GM08714 (cell line): ENCODE measurements around the gene TNFRSF21.
"Not testable (repeated sequence)": the region's sequence is repeated elsewhere in the genome, so short reads cannot be mapped to it uniquely, and the experiment has no call there.

Source experiments
- H3K4me3 ChIP-seq: fragments of 200-500 bp; sonication (Bioruptor generic); 2 replicates; pipeline ENCODE4 v1.5.1; 2014; ENCODE audit warnings: mild to moderate bottlenecking, low read length, inconsistent platforms
- ZNF274 ChIP-seq: IDR thresholded peaks from 2 replicates; pipeline ENCODE4 v1.6.1; 2012; ENCODE audit warnings: mild to moderate bottlenecking, low read depth, low read length

TNFRSF21 gene

DNA sequence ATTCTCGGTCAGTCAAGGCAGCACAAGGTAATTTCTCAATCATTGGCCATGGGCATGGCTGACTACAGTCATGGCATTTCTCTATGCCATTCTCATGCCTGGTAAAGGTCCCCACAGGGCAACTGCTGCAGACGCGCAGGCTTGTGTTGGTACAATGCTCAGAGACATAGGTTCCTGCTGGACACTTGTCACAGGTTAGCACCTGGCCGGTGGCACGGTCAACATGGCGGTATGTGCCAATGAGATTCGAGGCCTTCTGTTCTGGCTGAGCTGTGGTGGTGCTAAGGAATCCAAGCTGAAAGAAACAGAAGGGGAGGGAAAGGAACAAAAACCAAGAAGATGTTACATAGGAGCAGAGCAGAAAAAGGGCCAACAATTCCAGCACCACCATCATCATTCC, 23.4 kb downstream of the TNFRSF21 start:
- H3K4me3 ChIP-seq: no peak overlapping the region

DNA sequence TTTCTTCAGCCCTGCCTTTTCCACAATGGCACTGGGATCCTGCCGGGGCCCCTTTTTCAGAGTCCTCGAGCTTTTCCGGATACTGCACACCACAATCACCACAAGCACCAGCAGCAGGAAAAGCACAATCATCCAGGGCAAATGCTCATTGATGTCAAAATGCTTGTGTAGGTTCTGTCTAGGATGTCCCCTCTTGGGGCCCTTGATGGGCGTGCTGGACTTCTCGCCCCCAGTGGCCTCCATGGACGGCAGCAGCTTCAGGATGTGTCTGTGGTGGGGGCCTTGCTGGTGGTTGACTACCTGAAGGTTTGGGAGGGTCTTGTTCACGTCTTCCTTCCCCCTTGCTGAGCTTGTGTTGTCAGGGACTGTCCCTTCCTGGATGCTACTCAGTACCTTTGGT, 25.7 kb downstream of the TNFRSF21 start:
- no peak overlapping the region for H3K4me3 ChIP-seq
- TF ChIP-seq ZNF274: no peak

More for the DNA sequence above, 23.4 kb downstream of the TNFRSF21 start:
- TF ChIP-seq ZNF274: no peak

DNA sequence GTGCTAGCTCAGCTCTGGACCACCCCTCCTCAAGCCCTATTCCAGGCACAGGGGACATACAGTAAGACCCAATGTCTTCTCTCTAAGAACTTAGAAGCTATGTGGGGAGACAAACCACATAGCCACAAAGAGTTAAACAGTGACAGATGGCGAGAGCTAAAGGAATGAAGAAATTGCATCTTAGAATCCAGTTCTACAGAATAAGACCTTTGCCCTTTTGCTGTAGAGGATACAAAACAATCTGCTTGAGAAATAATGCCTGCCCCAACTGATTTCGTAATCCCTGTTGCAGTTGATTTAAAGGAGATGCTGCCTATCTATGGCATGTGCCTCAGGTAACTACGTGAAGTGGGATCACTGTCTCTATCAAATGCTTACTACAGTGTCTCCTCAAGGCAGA, 31.2 kb downstream of the TNFRSF21 start:
- TF ChIP-seq ZNF274: no peak
- H3K4me3 ChIP-seq: no peak overlapping the region

DNA sequence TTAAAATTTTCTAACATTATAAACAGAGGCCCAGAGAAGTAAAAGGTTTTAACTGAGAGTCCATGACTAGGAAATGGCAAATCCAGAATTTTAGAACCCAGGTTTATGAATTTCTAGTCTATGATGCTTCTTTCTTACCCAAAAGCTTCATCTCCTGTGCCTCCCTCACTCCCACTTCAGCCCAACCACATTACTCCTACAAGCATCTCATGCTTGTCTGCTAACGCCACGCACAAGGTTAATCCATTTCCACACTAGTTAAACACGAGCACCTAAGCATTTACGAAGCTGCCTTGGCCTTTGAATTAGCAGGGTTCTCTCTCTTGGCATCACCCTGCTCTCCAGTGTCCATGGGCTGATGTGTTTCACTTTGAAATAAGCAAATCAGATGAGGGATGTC, 32.0 kb downstream of the TNFRSF21 start:
- no peak overlapping the region for H3K4me3 ChIP-seq
- no peak for TF ChIP-seq ZNF274

DNA sequence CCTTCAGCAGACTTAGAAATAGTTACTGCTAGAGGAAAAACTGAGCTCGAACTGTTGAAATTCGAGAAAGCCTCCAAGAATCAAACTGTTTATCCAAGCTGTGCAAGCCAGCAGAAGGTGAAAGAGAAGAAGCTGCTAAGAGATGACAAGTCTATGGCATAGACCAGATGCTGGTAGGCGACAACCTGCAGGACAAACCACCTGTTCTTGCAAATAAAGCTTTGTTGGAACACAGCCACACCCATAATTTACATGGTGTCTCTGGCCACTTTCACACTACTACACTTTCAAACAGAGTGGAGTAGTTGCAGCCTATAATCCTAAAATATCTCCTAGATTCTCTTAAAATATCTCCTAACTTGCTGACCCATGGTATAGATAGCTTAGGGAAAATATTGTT, 33.3 kb downstream of the TNFRSF21 start:
- H3K4me3 ChIP-seq: no peak overlapping the region
- TF ChIP-seq ZNF274: no peak

DNA sequence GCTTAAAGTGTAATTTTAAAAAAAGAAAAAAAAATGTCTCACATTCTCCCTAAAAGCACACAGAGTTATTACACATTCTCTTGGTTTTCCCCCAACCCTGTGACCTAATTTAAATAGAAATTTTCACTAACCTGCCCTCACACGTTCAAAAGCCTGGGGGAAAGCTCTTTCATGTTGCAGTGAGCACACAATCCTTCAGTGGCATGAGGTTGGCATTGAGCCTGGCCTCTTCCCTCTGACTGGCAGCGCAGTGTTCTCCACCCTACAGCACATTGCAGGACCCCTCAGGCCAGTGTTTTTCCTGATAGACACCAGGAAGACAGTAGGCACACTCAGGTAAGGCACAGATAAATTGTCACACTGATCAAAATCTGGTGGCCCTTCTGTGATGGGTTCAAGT, 34.1 kb downstream of the TNFRSF21 start:
- H3K4me3 ChIP-seq: no peak overlapping the region
- no peak for TF ChIP-seq ZNF274

DNA sequence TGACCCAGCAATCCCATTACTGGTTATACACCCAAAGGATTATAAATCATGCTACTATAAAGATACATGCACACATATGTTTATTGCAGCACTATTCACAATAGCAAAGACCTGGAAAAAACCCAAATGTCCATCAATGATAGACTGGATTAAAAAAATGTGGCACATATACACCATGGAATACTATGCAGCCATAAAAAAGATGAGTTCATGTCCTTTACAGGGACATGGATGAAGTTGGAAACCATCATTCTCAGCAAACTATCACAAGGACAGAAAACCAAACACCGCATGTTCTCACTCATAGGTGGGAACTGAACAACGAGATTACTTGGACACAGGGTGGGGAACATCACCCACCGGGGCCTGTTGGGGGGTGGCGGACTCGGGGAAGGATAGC, 34.6 kb downstream of the TNFRSF21 start:
- H3K4me3 ChIP-seq: not testable (repeated sequence)

DNA sequence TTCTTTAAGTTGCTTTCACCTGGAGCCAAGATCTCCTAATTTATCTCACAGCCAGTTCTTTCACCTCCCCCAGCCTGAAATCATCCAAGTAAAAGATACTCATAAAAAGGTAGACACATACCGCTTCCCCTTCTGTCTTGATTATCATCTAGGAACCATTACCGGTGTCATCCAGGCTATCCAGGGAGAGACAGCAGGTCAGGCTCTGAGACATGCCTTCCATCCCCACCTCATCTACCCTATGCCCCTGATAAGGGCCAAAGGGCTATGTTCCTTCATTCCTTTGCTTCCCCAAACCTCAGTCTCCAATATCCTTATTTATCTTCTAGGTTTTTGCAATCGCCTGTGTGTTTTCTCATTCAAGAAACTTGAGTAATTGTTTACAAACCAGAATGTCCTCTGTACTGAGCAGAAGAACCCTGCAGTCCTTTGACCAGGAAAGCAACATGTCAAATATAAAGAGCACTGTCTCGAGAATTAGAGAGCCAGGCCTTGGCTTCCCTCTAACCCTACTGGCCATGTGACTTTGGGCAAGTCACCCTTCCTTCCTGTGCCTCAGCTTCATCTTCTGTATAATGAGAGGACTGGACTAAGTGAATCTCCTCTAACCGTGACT, 41.0 kb downstream of the TNFRSF21 start:
- no peak for TF ChIP-seq ZNF274

DNA sequence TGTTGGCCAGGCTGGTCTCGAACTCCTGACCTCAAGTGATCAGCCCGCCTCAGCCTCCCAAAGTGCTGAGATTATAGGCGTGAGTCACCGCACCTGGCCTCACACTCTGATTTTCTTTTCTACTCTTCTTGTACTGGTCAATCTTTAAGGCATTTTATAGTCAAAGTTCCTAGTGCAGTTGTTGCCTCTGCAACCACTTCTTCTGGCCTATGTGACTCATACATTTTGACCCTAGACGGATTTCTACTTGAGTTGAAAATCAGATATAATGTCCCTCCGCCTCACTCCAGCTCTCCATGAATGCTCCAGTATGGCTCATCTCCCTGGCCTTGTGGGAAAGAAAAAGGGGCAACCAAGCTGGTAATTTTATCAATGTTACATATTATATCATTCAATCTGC, 42.4 kb downstream of the TNFRSF21 start:
- no peak for TF ChIP-seq ZNF274
- H3K4me3 ChIP-seq: no peak overlapping the region

More for the DNA sequence above, 41.0 kb downstream of the TNFRSF21 start:
- H3K4me3 ChIP-seq: no peak overlapping the region

DNA sequence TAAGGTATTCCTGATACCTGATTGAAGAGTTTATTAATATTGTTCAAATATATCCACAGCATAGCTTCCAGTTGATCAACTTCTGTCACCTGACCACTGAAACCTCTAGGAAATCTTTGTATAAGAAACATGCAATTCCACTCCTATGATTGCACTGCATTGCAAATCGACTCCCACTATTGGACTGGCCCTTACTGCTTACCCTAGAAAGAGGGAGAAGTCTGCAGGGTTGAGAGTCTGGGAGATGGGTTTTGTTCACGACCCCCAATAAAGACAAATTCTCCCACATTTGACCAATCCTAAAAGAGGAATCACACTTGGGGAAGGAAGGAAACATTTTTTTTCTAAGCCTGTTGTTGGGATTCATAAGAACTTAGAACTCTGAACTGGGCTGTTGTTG, 43.7 kb downstream of the TNFRSF21 start:
- no peak for TF ChIP-seq ZNF274
- no peak overlapping the region for H3K4me3 ChIP-seq

DNA sequence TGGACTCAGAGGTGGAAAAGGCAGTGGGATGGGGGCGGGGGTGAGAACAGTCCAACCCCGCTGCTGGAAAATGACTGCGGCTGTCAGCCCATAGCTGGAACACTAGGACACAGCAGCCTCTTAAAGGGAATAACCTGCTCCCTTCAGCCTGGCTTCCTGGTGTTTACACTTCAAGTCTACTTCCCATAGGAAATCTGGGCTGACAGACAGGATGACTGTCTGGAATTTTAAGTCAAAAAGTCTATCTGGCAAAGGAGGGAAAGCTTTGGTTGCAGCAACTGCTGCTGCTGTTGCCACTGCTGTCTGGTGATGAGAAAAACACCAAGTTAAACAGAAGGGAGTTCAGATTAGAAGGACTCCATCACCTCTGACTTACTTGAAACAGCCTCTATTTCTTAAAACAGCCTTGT, 44.9 kb downstream of the TNFRSF21 start:
- no peak overlapping the region for H3K4me3 ChIP-seq
- no peak for TF ChIP-seq ZNF274

DNA sequence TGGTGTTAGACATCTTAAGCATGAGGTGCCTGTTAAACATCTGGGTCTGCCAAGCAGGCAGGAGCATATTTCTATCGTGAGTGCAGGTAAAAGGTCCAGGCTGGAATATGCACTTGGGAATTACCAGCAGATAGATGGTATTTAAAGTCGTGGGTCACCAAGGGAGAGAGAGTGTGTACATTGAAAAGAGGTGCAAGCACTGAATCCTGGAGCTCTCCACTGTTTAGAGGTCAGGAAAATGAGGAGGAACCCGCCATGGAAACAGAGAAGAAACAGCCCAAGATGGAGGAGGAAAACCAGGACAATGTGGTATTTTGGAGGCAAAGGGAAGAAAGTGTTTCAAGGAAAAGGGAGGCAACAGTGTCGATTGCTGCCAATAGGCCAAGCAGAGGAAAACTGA, 46.4 kb downstream of the TNFRSF21 start:
- TF ChIP-seq ZNF274: no peak
- no peak overlapping the region for H3K4me3 ChIP-seq

DNA sequence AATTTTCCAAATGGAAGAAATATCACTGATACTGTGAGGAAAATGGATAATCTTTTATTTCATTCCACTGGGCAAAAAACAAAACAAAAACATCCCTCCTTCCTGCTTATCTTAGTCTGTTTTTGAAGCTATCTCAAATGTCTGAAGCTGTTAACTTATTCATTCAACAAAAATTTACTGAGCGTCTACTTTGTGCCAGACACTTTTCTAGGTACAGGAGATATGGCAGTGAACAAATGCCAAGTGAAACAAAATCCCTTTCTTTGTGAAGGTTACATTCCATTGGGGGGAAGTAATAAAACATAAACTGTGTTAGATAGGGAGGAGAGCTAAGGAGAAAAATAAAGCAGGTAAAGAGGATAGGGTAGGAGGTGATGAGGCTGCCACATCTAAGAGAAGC, 47.5 kb downstream of the TNFRSF21 start:
- no peak overlapping the region for H3K4me3 ChIP-seq

DNA sequence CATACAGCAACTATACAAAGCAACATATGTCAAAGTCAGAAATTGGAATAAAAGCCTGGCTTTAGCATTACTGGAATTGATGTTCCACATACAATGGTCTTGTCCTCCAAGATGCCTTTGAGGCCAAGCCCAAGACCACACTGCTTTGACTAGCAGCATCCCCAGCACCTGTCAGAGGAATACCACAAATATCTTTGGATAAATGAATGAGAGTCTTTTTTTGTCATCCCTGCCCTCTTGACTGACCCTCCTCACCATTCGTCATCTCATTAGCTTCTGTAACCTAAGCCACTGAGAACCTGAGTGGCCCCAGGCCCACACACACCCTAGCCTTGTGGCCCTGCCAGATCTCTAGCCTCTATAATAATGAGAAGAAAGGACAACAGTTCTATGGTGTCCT, 48.5 kb downstream of the TNFRSF21 start:
- TF ChIP-seq ZNF274: no peak

More for the DNA sequence above, 47.5 kb downstream of the TNFRSF21 start:
- no peak for TF ChIP-seq ZNF274

DNA sequence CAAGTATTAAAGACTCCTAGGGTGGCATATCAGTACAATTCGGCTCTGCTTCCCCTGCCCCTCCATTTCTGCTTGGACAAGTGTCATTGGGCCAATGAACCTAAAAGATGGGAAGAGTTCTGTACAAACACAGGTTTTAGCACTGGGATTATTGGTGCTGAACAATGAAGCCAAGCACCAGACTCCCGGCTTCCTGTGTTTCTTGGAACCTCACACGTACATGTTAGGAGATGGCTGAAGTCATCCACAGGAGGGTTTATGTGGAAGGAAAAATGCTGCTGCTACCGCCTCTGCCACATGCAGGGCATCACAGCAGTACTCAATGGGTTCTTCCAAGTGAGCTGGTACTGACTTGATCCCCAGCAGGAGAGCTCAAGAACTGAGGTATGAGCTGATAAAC, 49.7 kb downstream of the TNFRSF21 start:
- H3K4me3 ChIP-seq: no peak overlapping the region
- no peak for TF ChIP-seq ZNF274

More for the DNA sequence above, 48.5 kb downstream of the TNFRSF21 start:
- no peak overlapping the region for H3K4me3 ChIP-seq

DNA sequence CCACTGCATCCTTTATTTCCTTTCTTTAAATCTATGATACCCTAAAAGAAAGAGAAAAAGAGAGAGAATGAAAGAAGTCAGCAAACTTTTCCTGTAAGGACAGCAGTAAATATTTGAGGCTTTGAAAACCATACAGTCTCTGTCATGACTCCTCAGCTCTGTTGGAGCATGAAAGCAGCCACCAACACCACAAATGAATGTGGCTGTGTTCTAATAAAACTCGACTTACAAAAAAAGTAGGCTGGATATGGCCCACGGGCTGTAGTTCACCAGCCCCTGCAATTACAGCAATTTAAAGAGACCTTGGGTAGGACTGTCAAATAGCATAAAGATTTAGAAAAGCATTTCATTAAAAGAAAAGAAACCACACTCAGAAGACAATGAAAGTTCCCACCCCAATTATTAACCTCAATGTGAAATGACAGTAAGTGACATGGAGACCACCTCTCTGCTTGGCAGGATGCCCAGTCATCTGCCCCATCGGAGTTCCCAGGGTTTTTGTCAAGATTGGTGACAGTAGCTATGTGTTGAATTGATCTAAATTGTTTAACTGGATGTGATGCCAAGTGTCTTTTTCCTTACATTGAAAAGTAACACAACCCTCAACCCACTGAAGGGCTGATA, 50.9 kb downstream of the TNFRSF21 start:
- TF ChIP-seq ZNF274: no peak
- no peak overlapping the region for H3K4me3 ChIP-seq
